ENCODE measurements around the gene EAF1. TPM values are rescaled to one million over a fixed set of nuclear protein-coding genes. Genes with fewer than 3 reads are reported as not detected.

EAF1 gene
- total and polyA plus RNA-seq, 11 donors, result 2.7 to 19.6 (median 9.8) TPM

DNA sequence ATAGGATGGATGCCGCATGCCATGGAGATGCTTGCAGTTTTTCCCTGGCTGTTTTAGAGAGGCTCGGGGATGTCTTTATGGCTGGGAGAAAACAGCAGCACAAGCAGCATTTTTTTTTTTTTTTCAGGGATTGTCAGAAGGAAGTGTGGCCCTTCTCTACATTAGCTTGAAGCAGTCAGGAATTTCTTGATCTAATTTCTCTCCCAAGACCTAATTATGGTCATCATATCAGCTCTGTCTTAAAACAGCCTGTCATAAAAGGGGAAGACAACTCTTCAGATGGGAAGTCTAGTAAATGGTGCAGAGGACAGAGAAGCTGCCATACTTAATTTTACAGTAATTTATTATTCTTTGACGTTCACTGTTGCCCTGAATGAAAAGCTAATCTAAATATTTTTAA, 44.5 kb downstream of the EAF1 start:
- 84 to 91% (median 89%) methylated on average over 3 of the region's 3 CpGs for WGBS, 4 donors
- intact Hi-C loops (cut with DNase I), result no loop called here
- no peak overlapping the region for H3K27ac ChIP-seq

GRCh38 chr3:15475161-15475560, 47.8 kb downstream of the EAF1 start:
- peaks cover 0 to 34% (median 16%) of the 10 kb centered on the region in 12 donors for H3K4me1 ChIP-seq
- H3K9me3 ChIP-seq, result no peaks in the 10 kb centered on the region
- no peak for DNase-seq
- no peak for ATAC-seq
- no peak overlapping the region for H3K27ac ChIP-seq
- peaks cover 0 to 13% (median 0%) of the 10 kb centered on the region in 9 donors for H3K36me3 ChIP-seq
- TF ChIP-seq, protein P1, sequence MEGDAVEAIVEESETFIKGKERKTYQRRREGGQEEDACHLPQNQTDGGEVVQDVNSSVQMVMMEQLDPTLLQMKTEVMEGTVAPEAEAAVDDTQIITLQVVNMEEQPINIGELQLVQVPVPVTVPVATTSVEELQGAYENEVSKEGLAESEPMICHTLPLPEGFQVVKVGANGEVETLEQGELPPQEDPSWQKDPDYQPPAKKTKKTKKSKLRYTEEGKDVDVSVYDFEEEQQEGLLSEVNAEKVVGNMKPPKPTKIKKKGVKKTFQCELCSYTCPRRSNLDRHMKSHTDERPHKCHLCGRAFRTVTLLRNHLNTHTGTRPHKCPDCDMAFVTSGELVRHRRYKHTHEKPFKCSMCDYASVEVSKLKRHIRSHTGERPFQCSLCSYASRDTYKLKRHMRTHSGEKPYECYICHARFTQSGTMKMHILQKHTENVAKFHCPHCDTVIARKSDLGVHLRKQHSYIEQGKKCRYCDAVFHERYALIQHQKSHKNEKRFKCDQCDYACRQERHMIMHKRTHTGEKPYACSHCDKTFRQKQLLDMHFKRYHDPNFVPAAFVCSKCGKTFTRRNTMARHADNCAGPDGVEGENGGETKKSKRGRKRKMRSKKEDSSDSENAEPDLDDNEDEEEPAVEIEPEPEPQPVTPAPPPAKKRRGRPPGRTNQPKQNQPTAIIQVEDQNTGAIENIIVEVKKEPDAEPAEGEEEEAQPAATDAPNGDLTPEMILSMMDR (IDR thresholded peaks at IDR 0.05), result no peak
- TF ChIP-seq POLR2A (IDR thresholded peaks at IDR 0.05), result no peak
- intact Hi-C loops (cut with DNase I), result no loop called here
- WGBS, 4 donors, result 47 to 70% (median 54%) methylated on average over 5 of the region's 5 CpGs
- no peaks in the 10 kb centered on the region for H3K27me3 ChIP-seq
- H3K4me3 ChIP-seq, result no peak overlapping the region

More for the DNA sequence above, 44.5 kb downstream of the EAF1 start:
- Histone ChIP-seq H3K27me3 (no peaks in the 10 kb centered on the region), H3K4me3 (no peak overlapping the region), H3K4me1 (peaks cover 0 to 11% (median 2%) of the 10 kb centered on the region in 12 donors), H3K9me3 (no peaks in the 10 kb centered on the region), H3K36me3 (peaks cover 0 to 19% (median 0%) of the 10 kb centered on the region in 9 donors)
- ATAC-seq (no peak), DNase-seq (no peak)
- TF ChIP-seq, protein P1 (IDR thresholded peaks at IDR 0.05), result no peak
- TF ChIP-seq POLR2A (IDR thresholded peaks at IDR 0.05), result no peak

- Histone ChIP-seq H3K9me3 (peaks cover 0 to 5% (median 0%) of the 10 kb centered on the region in 12 donors), H3K27me3 (no peaks in the 10 kb centered on the region), H3K27ac (no peak overlapping the region), H3K4me3 (no peak overlapping the region), H3K4me1 (peaks cover 0 to 34% (median 16%) of the 10 kb centered on the region in 12 donors), H3K36me3 (peaks cover 0 to 13% (median 0%) of the 10 kb centered on the region in 9 donors)
- intact Hi-C loops (cut with DNase I), result no loop called here
- TF ChIP-seq, protein P1 (IDR thresholded peaks at IDR 0.05), result no peak
- TF ChIP-seq POLR2A (IDR thresholded peaks at IDR 0.05), result no peak
- ATAC-seq, result peak in 2 of 4 donors; percentile 48 to 63
- WGBS, 4 donors, result 58 to 70% (median 66%) methylated on average over 3 of the region's 3 CpGs
- no peak for DNase-seq
These were observed 49.0 kb downstream of the EAF1 start for GRCh38 chr3:15476378-15476777.

DNA sequence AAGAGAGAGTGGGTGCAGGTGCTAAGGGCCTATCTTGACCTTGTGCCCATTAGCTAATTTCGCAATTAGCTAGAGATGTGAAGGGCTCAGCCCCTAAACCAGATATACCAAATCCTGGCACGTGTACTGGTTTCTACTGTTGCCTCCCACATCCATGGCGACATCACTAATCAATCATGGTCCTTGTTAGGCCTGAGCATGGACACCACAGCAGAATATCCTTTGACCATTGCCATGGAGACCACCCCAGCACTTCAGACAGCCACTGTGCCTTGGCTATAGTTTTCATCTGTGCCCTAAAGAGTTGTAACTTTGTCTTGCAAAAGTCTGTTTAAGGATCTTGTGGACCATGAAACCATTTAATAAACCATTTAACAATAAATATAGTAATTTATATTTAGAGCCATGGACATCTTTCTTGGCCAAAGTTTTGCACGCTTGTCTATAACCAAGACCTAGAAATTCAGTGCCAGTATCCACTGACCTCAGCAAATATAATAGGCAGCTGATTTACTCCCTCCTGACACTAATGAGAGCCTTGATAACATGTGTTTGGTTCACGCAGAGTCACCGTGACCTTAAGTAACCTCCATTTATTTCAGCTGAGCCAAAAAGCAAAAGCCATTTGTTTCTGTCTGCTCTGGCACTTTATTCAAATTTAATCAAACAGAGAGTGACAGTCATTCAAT, 50.7 kb downstream of the EAF1 start:
- Histone ChIP-seq H3K4me3 (no peak overlapping the region), H3K4me1 (peaks cover 0 to 34% (median 16%) of the 10 kb centered on the region in 12 donors), H3K27ac (peak overlapping the region in 6 of 12 donors; percentile 18 to 64 (median 48)), H3K36me3 (peaks cover 0 to 12% (median 0%) of the 10 kb centered on the region in 9 donors), H3K9me3 (peaks cover 0 to 6% (median 0%) of the 10 kb centered on the region in 12 donors), H3K27me3 (no peaks in the 10 kb centered on the region)
- peak; percentile 83 to 90 (median 86) for ATAC-seq
- WGBS, 4 donors, result 51 to 63% (median 59%) methylated on average over 6 of the region's 6 CpGs
- intact Hi-C loops (cut with DNase I), result loop anchor here in 1 of 10 donors (2.0 kb wide), 1 partner anchor 15 kb away; no protein-coding TSS in a partner anchor
- DNase-seq, result no peak
- TF ChIP-seq POLR2A (IDR thresholded peaks at IDR 0.05), result no peak
- TF ChIP-seq, protein P1 (IDR thresholded peaks at IDR 0.05), result no peak
